Measurements from ENCODE around the gene ARPIN.

DNA sequence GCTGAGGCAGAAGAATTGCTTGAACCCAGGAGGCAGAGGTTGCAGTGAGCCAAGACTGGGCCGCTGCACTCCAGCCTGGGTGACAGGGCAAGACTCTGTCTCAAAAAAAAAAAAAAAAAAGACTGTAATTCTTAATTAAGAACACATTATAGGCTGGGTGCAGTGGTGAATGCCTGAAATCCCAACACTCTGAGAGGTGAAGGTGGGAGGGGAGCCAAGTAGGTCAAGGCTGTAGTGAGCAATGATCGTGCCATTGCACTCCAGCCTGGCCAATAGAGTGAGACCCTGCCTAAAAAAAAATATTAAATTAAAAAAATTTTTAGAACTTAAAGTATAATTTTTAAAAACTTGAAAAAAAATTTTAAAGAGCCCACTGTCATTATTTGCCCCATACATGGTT lies 13.4 kb upstream of the ARPIN start:
- TF ChIP-seq, protein P1, sequence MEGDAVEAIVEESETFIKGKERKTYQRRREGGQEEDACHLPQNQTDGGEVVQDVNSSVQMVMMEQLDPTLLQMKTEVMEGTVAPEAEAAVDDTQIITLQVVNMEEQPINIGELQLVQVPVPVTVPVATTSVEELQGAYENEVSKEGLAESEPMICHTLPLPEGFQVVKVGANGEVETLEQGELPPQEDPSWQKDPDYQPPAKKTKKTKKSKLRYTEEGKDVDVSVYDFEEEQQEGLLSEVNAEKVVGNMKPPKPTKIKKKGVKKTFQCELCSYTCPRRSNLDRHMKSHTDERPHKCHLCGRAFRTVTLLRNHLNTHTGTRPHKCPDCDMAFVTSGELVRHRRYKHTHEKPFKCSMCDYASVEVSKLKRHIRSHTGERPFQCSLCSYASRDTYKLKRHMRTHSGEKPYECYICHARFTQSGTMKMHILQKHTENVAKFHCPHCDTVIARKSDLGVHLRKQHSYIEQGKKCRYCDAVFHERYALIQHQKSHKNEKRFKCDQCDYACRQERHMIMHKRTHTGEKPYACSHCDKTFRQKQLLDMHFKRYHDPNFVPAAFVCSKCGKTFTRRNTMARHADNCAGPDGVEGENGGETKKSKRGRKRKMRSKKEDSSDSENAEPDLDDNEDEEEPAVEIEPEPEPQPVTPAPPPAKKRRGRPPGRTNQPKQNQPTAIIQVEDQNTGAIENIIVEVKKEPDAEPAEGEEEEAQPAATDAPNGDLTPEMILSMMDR (IDR thresholded peaks at IDR 0.05; ENCODE audit: low read depth, low read length, poor library complexity, severe bottlenecking): no peak
- TF ChIP-seq EZH2phosphoT487 (IDR thresholded peaks at IDR 0.05; ENCODE audit: borderline replicate concordance, low read length): no peak
